ENCODE data around the gene FGD4.

DNA sequence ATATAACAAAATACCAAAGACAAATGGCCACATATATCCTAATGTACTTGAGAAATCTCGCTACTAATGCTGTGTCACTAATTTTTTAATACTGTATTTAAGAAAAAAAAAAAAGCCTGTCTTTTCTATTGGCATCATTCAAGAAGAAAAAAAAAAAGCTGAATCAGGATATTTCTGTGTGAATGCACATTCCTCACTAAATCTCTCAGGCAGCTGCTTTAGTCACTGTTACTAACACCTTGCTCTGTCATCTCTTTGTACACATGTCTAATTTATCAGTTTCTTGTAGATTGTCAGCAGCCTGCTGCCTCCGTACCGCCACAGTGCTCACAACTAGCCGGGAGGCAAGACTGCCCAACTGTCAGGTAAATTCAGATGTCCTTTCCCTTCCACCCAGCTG lies 32.0 kb upstream of the FGD4 start:
- TF ChIP-seq, protein P1, sequence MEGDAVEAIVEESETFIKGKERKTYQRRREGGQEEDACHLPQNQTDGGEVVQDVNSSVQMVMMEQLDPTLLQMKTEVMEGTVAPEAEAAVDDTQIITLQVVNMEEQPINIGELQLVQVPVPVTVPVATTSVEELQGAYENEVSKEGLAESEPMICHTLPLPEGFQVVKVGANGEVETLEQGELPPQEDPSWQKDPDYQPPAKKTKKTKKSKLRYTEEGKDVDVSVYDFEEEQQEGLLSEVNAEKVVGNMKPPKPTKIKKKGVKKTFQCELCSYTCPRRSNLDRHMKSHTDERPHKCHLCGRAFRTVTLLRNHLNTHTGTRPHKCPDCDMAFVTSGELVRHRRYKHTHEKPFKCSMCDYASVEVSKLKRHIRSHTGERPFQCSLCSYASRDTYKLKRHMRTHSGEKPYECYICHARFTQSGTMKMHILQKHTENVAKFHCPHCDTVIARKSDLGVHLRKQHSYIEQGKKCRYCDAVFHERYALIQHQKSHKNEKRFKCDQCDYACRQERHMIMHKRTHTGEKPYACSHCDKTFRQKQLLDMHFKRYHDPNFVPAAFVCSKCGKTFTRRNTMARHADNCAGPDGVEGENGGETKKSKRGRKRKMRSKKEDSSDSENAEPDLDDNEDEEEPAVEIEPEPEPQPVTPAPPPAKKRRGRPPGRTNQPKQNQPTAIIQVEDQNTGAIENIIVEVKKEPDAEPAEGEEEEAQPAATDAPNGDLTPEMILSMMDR (IDR thresholded peaks at IDR 0.05), result no peak
- no peak for TF ChIP-seq POLR2A (IDR thresholded peaks at IDR 0.05)
- no peak for TF ChIP-seq EP300 (IDR thresholded peaks at IDR 0.05)
- TF ChIP-seq POLR2AphosphoS5 (IDR thresholded peaks at IDR 0.05), result no peak
